Fibroblast of mammary gland (primary cell): ENCODE data around the gene PABPN1L.

Experiments
- DNase-seq: peaks from one replicate; pipeline ENCODE4 v3.0.0-alpha.2; 2010; ENCODE audit warnings: low read depth
- H3K4me3 ChIP-seq: 2 replicates; pipeline ENCODE4 v1.5.1; 2011; ENCODE audit warnings: low read depth, mild to moderate bottlenecking, low read length, moderate library complexity; ENCODE audit not compliant: control insufficient read depth
- CTCF ChIP-seq: conservative IDR thresholded peaks from 2 replicates; pipeline ENCODE4 v1.5.1; 2011; ENCODE audit warnings: low read depth, low read length, inconsistent platforms; ENCODE audit not compliant: control insufficient read depth, insufficient read depth

PABPN1L gene

GRCh38 chr16:88822281-88823040 lies 44.0 kb downstream of the PABPN1L start:
- H3K4me3 ChIP-seq: no peak overlapping the region
- TF ChIP-seq CTCF: no peak
- DNase-seq: no peak

GRCh38 chr16:88821168-88821850 lies 45.2 kb downstream of the PABPN1L start:
- H3K4me3 ChIP-seq: no peak overlapping the region
- TF ChIP-seq CTCF: no peak
- DNase-seq: no peak

- no peak for DNase-seq
- H3K4me3 ChIP-seq: no peak overlapping the region
- TF ChIP-seq CTCF: no peak
Measured at GRCh38 chr16:88820385-88821025, 46.0 kb downstream of the PABPN1L start.

GRCh38 chr16:88819126-88819525 lies 47.3 kb downstream of the PABPN1L start:
- H3K4me3 ChIP-seq: no peak overlapping the region
- no peak for DNase-seq
- TF ChIP-seq CTCF: no peak

- no peak overlapping the region for H3K4me3 ChIP-seq
- TF ChIP-seq CTCF: no peak
- no peak for DNase-seq
Measured at GRCh38 chr16:88818575-88818874, 47.9 kb downstream of the PABPN1L start.

- no peak overlapping the region for H3K4me3 ChIP-seq
- no peak for DNase-seq
- no peak for TF ChIP-seq CTCF
Measured at GRCh38 chr16:88817785-88818574, 48.5 kb downstream of the PABPN1L start.
